Astrocyte of the spinal cord (primary cell): ENCODE measurements around the gene TOP1.
"Not testable (repeated sequence)": the region's sequence is repeated elsewhere in the genome, so short reads cannot be mapped to it uniquely, and the experiment has no call there.

ENCODE experiments used
- DNase-seq: peaks from one replicate; pipeline ENCODE4 v3.0.0; 2011; ENCODE audit warnings: low read depth, low spot score
- H3K4me3 ChIP-seq: 2 replicates; pipeline ENCODE4 v1.5.1; 2011; ENCODE audit warnings: low read depth, mild to moderate bottlenecking, low read length, moderate library complexity
- CTCF ChIP-seq: IDR thresholded peaks from 2 replicates; pipeline ENCODE4 v1.5.1; 2012; ENCODE audit warnings: low read depth, mild to moderate bottlenecking, low read length, inconsistent platforms
- in situ Hi-C: cut with HindIII; loops from 2 replicates; pipeline ENCODE4 v1.10.0; 2017; ENCODE audit warnings: low sequenced_read_pairs

The TOP1 gene

GRCh38 chr20:41131594-41132387 is 103.2 kb downstream of the TOP1 start:
- no peak overlapping the region for H3K4me3 ChIP-seq
- DNase-seq, result no peak
- in situ Hi-C loops, result no loop called here
- no peak for TF ChIP-seq CTCF

GRCh38 chr20:41132388-41132775 is 103.8 kb downstream of the TOP1 start:
- DNase-seq, in situ Hi-C loops, H3K4me3 ChIP-seq: not testable (repeated sequence)

- in situ Hi-C loops, result no loop called here
- DNase-seq, result no peak
- H3K4me3 ChIP-seq, result no peak overlapping the region
- no peak for TF ChIP-seq CTCF
Observed at GRCh38 chr20:41133709-41134361, 105.2 kb downstream of the TOP1 start.

GRCh38 chr20:41134362-41135186 is 106.0 kb downstream of the TOP1 start:
- in situ Hi-C loops, result no loop called here
- DNase-seq, result no peak
- no peak overlapping the region for H3K4me3 ChIP-seq
- no peak for TF ChIP-seq CTCF

- TF ChIP-seq CTCF, result peak; percentile 72
- H3K4me3 ChIP-seq, result no peak overlapping the region
- DNase-seq, result no peak
- in situ Hi-C loops, result no loop called here
Observed at GRCh38 chr20:41135187-41135887, 106.7 kb downstream of the TOP1 start.

- in situ Hi-C loops, result no loop called here
- peak overlapping the region; percentile 77 for H3K4me3 ChIP-seq
- no peak for TF ChIP-seq CTCF
- no peak for DNase-seq
Observed at GRCh38 chr20:41135888-41136679, 107.5 kb downstream of the TOP1 start.
